Measurements from ENCODE around the gene FCRL3.

FCRL3 gene

DNA sequence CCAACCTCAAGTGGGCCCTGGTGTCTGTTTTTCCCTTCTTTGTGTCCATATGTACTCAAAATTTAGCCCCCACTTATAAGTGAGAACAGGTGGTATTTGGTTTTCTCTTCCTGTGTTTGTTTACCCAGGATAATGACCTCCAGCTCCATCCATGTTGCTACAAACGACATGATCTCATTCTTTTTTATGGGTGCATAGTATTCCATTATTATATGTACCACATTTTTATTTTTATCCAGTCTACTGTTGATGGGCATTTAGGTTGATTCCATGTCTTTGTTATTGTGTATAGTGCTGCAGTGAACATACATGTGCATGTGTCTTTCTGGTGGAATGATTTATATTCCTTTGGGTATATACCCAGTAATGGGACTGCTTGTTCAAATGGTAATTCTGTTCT is 27.6 kb downstream of the FCRL3 start:
- DNase-seq: no peak

DNA sequence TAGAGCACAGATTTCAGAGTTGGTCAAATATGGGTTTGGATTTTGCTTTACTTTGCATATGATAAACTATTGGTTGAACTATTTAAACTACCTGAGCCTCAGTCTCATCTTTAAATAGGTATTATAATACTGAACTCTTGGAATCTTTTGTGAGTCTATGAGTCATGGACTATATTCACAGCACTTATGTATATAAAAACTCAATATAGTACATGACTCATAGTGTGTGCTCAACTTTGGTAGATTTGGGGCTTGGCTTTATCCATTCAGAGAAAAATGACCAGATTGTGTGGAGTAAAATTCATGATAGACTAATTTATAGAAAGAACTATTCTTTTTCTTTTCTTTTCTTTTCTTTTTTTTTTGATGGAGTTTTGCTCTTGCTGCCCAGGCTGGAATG is 28.7 kb downstream of the FCRL3 start:
- DNase-seq: no peak

- no peak for DNase-seq
Measured at GRCh38 chr1:157659576-157660247, 40.9 kb downstream of the FCRL3 start.

GRCh38 chr1:157658571-157658970 is 42.0 kb downstream of the FCRL3 start:
- DNase-seq: no peak

- no peak for DNase-seq
Measured at GRCh38 chr1:157653494-157653873, 47.1 kb downstream of the FCRL3 start.

GRCh38 chr1:157652859-157653493 is 47.6 kb downstream of the FCRL3 start:
- DNase-seq: no peak

DNA sequence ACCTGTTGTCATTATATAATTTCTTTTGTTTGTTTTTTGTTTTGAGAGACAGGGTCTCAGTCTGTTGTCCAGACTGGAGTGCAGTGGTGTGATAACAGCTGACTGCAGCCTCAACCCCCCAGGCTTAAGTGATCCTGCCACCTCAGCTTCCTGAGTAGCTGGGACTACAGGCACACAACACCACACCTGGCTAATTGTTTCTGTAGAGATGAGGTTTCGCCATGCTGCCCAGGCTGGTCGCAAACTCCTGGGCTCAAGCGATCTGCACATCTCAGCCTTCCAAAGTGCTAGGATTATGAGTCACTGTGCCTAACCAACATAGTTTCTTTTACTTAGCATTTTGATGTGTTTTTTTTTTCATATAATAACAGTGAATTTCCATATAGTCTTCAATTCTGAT is 52.3 kb downstream of the FCRL3 start:
- DNase-seq: no peak

DNA sequence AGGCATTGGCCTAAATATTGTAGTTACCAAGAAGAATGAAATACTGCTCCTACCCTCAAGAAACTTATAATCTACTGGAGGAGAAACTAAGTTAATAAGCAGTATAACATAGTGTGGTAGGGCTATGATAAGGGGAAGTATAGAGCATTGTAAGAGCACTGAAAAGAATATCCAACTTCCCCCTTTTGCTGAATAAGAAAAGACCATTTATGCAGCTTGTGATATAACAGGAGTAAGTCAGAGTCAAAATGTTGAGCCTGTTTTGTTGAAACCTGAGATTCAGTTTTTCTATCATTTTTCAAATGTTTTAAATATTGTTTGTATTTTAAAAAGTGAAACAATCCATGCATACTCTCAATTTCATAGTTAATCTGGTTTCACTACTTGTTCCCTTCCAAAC is 54.4 kb downstream of the FCRL3 start:
- DNase-seq: no peak

DNA sequence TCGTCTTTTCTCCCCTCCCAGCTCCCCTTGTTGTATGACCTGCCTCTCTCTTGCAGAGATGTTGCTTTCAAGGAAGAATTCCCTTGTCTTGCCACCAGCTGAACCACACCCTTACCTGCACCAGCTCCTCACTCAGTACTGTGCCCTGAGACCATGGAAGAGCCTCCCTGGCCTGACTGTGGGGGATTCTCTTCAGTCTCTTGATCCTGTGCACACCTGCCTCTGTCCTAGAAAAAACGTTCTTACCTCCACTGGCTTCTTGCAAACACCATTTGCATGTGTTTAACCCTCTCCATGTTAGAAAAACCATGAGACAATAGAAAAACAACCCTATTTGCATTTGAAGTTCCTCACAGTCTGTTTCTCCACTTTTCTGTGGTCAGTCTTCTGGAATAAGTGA is 59.4 kb downstream of the FCRL3 start:
- no peak for DNase-seq

DNA sequence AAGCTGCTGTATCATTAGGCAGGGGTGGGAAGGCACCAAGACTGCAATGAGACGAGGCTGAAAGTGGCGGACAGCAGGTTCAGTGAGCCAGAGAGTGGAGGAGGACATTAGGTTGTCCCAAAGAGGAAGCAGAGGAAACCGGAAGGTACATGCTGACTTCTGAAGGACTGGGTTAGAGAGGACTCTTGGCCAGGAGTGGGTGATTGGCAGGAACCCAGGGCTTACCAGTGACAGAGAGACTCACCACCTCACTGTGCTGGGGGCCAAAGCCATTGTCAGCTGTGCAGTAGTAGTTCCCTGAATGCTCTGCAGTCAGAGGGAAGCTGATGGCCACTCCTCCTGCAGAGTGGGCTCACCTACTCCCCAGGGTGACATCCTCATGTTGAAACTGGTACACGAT is 60.8 kb downstream of the FCRL3 start:
- DNase-seq: no peak

DNA sequence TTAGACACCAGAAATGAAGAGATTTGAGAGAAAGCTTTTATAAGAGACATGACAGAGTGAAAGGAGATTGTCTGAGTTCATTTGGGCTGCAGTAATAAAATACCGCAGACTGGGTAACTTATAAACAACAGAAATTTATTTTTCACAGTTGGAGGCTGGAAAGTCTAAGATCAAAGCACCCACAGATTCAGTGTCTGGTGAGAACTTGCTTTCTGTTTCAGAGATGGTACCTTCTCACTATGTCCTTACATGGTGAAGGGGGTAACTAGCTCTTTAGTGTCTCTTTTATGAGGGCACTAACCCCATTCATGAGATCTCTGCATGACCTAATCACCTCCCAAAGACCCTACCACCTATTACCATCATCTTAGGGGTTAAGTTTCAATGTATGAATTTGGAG is 71.8 kb downstream of the FCRL3 start:
- no peak for DNase-seq
